HepG2 (cell line): ENCODE data around the gene FAM222A. TPM values are rescaled to one million over a fixed set of nuclear protein-coding genes. Genes with fewer than 3 reads are reported as not detected.
A peak's percentile ranks its signal among the peaks of the same experiment; 100 is the strongest.

Source experiments
- ATAC-seq: fragments of 200-7000 bp; cut with Tn5 transposase; 3 replicates; pipeline ENCODE4 v1.9.1; 2020; ENCODE audit warnings: mild to moderate bottlenecking, moderate library complexity
- BruUV-seq: library from RNA; stranded (reverse); fragments of 400-500 nt; replicated peaks from 2 replicates; lab custom pipeline; 2021; lab: Mats Ljungman, UMichigan
- CTCF ChIA-PET: fragments of 300-600 bp; formaldehyde crosslinking; extraction: SDS; loops from one replicate; lab custom pipeline; 2021; ENCODE audit warnings: low total read pairs, inconsistent platforms, low intra/inter-chr PET ratio; lab: Yijun Ruan, JAX
- POLR2A ChIA-PET: fragments of 350-600 bp; sonication (Branson Sonifier 250); formaldehyde crosslinking; loops from one replicate; lab custom pipeline; 2020; ENCODE audit warnings: antibody characterized with exemption, inconsistent platforms; lab: Yijun Ruan, JAX
- DNase-seq: peaks from one replicate; pipeline ENCODE4 v3.0.0-alpha.2; 2015; ENCODE audit warnings: low spot score
- FAIRE-seq: peaks from 3 replicates; lab custom pipeline; 2011; peaks lifted over from hg19 to GRCh38; lab: Jason Lieb, UNC
- H2AFZ ChIP-seq: one replicate; pipeline ENCODE4 v1.6.1; 2011; ENCODE audit warnings: low read length, inconsistent platforms
- H3K27ac ChIP-seq: fragments of 300-600 bp; 3 replicates; pipeline ENCODE4 v1.8.0; 2011; ENCODE audit warnings: mixed run types, mild to moderate bottlenecking, mixed read lengths, low read length, inconsistent platforms; ENCODE audit not compliant: insufficient read depth; ENCODE audit errors: extremely low read length
- H3K27me3 ChIP-seq, 2 experiments: fragments of 200-600 bp in 1 of 2; 2 replicates in 1 of 2; 3 replicates in 1 of 2; pipeline versions ENCODE4 v1.6.0 to v1.8.0; 2011; ENCODE audit warnings: low read length in 2 of 2, mild to moderate bottlenecking in 2 of 2, moderate library complexity in 2 of 2, inconsistent platforms in 1 of 2; ENCODE audit not compliant: insufficient read depth in 2 of 2, control insufficient read depth in 1 of 2
- H3K36me3 ChIP-seq, 2 experiments: fragments of 200-600 bp in 1 of 2; replicated peaks in 1 of 2; 2 replicates in 1 of 2; 3 replicates in 1 of 2; pipeline versions ENCODE4 v1.5.1 to v1.8.0; 2011; ENCODE audit warnings: low read length in 2 of 2, inconsistent platforms in 1 of 2; ENCODE audit not compliant: insufficient read depth in 2 of 2, control insufficient read depth in 1 of 2
- H3K4me1 ChIP-seq: 2 replicates; pipeline ENCODE4 v1.5.1; 2012; ENCODE audit warnings: low read length, inconsistent platforms; ENCODE audit not compliant: insufficient read depth
- H3K4me2 ChIP-seq: 2 replicates; pipeline ENCODE4 v1.6.0; 2011; ENCODE audit warnings: low read depth, low read length, inconsistent platforms
- H3K4me3 ChIP-seq, 3 experiments: fragments of 200-600 bp in 1 of 3; sonication (generic), shearing (Covaris generic) in 1 of 3; replicated peaks in 1 of 3; 2 replicates each; pipeline ENCODE4 v1.5.1; 2011 to 2016; ENCODE audit warnings: low read length in 3 of 3, inconsistent platforms in 2 of 3, low read depth in 2 of 3, mild to moderate bottlenecking in 2 of 3, control low read depth in 1 of 3, mixed read lengths in 1 of 3; ENCODE audit not compliant: insufficient read depth in 1 of 3
- H3K79me2 ChIP-seq: one replicate; pipeline ENCODE4 v1.6.1; 2011; ENCODE audit warnings: low read length, inconsistent platforms; ENCODE audit not compliant: insufficient read depth
- H3K9ac ChIP-seq: 2 replicates; pipeline ENCODE4 v1.6.0; 2011; ENCODE audit warnings: mild to moderate bottlenecking, low read depth, low read length, inconsistent platforms; ENCODE audit not compliant: insufficient read depth
- H3K9me3 ChIP-seq: 2 replicates; pipeline ENCODE4 v1.5.1; 2012; ENCODE audit warnings: mild to moderate bottlenecking, low read length
- H4K20me1 ChIP-seq: 2 replicates; pipeline ENCODE4 v1.6.0; 2011; ENCODE audit warnings: inconsistent platforms, mild to moderate bottlenecking, low read length, moderate library complexity; ENCODE audit not compliant: insufficient read depth
- CENPT ChIP-seq: sonication (generic); formaldehyde crosslinking; IDR thresholded peaks from 2 replicates; pipeline ENCODE4 v1.8.0; 2022; ENCODE audit warnings: low read depth, mild to moderate bottlenecking, moderate library complexity, missing genetic modification reagents
- KDM5B ChIP-seq: sonication (generic); formaldehyde crosslinking; IDR thresholded peaks from 2 replicates; pipeline ENCODE4 v1.4.0; 2020; ENCODE audit warnings: missing genetic modification reagents, mild to moderate bottlenecking, borderline replicate concordance
- MAFF ChIP-seq: IDR thresholded peaks from 2 replicates; pipeline ENCODE4 v1.6.1; 2011; ENCODE audit warnings: low read depth, low read length, improper control_type of control experiment
- TEAD3 ChIP-seq: optimal IDR thresholded peaks from 2 replicates; pipeline ENCODE3; 2016; ENCODE audit warnings: borderline replicate concordance
- ZFP1 ChIP-seq: IDR thresholded peaks from 2 replicates; pipeline ENCODE4 v1.6.1; 2016
- ZNF225 ChIP-seq: sonication (generic); formaldehyde crosslinking; IDR thresholded peaks from 2 replicates; pipeline ENCODE4 v1.4.0; 2020; ENCODE audit warnings: mild to moderate bottlenecking, missing genetic modification reagents
- ZNF687 ChIP-seq: sonication (generic); formaldehyde crosslinking; IDR thresholded peaks from 2 replicates; pipeline ENCODE4 v1.5.1; 2020; ENCODE audit warnings: mild to moderate bottlenecking, missing genetic modification reagents, moderate library complexity
- WGBS: methylation state at CpG from one replicate; pipeline ENCODE4 v1.1.6; 2017; ENCODE audit warnings: low lambda C conversion rate; 5-methylcytosine and 5-hydroxymethylcytosine counted together
- in situ Hi-C: cut with HindIII; loops from 2 replicates; pipeline ENCODE4 v1.10.0; 2017; ENCODE audit warnings: low pct_unique_long_range_greater_than_20kb; ENCODE audit not compliant: extremely low pct_ligation_motif_present
- intact Hi-C: fragments of 100-400 bp; cut with micrococcal nuclease; formaldehyde crosslinking; loops from one replicate; pipeline ENCODE4 v1.10.0; 2022; ENCODE audit not compliant: unreplicated experiment
- polyA plus RNA-seq, 8 experiments: library from polyadenylated mRNA; depleted of rRNA in 3 of 8; stranded (reverse) in 7 of 8; unstranded in 1 of 8; fragments of >200 nt; fragmentation: Illumina TruSeq in 4 of 8; extraction: Trizol in 4 of 8; gene quantifications; 2 replicates each; pipeline versions ENCODE4 v1.2.1 to v1.2.3, GENCODE V29; 2011 to 2016; ENCODE audit warnings: low read depth in 4 of 8, missing spikeins in 1 of 8, mixed read lengths in 1 of 8; ENCODE audit not compliant: insufficient read depth in 1 of 8
- total RNA-seq, 5 experiments: library from RNA; depleted of rRNA; stranded (reverse); fragments of >200 nt; fragmentation: Illumina TruSeq; extraction: Trizol; gene quantifications; 2 replicates each; pipeline ENCODE4 v1.2.3, GENCODE V29; 2016; ENCODE audit warnings: low read depth in 1 of 5

FAM222A gene
- total and polyA plus RNA-seq, 2 of the 13 experiments (the other 11 are each of a cell fraction or from before 2014, with no cell fraction given): 2.7 to 9.6 TPM

- no peak for FAIRE-seq
- intact Hi-C loops (no loop called here), in situ Hi-C loops (no loop called here)
- Histone ChIP-seq H3K4me2 (no peak overlapping the region; the same call in 1 of the 2 replicates), H3K27ac (peak overlapping the region; percentile 23), H3K9me3 (no peaks in the 10 kb centered on the region), H3K79me2 (no peaks in the 10 kb centered on the region), H3K36me3 (peaks cover 2 to 3% of the 10 kb centered on the region in 2 experiments; a peak in 3 of 5 replicates), H3K4me1 (peaks cover 63% of the 10 kb centered on the region), H3K27me3 (no peaks in the 10 kb centered on the region), H4K20me1 (no peaks in the 10 kb centered on the region), H2AFZ (no peak overlapping the region), H3K4me3 (no peak overlapping the region), H3K9ac (no peak overlapping the region)
- POLR2A ChIA-PET: interaction anchor here (1.1 kb wide), 1 partner anchor 30 kb away, joined by 3 read pairs; no protein-coding TSS in a partner anchor
- WGBS: 93% methylated on average over 3 of the region's 17 CpGs
- no peak for DNase-seq
- TF ChIP-seq ZFP1 (CRISPR knock-in tag) (no peak), KDM5B (peak; percentile 20; the same call in 1 of the 2 replicates), CENPT (CRISPR knock-in tag) (no peak), ZNF225 (CRISPR knock-in tag) (0 out of 2 replicates have a peak, but pooled peaks have one; percentile 25), MAFF (no peak), ZNF687 (0 out of 2 replicates have a peak, but pooled peaks have one; percentile 19), TEAD3 (CRISPR knock-in tag) (peak; percentile 26)
- ATAC-seq: no peak
- BruUV-seq: no TSS peak
- CTCF ChIA-PET: interaction anchor here (0.6 kb wide), 1 partner anchor 852 kb away, joined by 3 read pairs; no protein-coding TSS in a partner anchor
These were observed 29.7 kb downstream of the FAM222A start for GRCh38 chr12:109743076-109743910.
